Stimulated activated CD8-positive, alpha-beta memory T cell treated with anti-CD3 and anti-CD28 coated beads, Interleukin-12 subunit alpha, Interleukin-12 subunit beta, amount 100 ng/mL, for 4 hours (primary cell): ENCODE data around the gene BZW2.

ENCODE experiments used
- DNase-seq: peaks from one replicate; pipeline ENCODE4 v3.0.0-alpha.2; 2020; ENCODE audit warnings: low read depth

Gene BZW2

DNA sequence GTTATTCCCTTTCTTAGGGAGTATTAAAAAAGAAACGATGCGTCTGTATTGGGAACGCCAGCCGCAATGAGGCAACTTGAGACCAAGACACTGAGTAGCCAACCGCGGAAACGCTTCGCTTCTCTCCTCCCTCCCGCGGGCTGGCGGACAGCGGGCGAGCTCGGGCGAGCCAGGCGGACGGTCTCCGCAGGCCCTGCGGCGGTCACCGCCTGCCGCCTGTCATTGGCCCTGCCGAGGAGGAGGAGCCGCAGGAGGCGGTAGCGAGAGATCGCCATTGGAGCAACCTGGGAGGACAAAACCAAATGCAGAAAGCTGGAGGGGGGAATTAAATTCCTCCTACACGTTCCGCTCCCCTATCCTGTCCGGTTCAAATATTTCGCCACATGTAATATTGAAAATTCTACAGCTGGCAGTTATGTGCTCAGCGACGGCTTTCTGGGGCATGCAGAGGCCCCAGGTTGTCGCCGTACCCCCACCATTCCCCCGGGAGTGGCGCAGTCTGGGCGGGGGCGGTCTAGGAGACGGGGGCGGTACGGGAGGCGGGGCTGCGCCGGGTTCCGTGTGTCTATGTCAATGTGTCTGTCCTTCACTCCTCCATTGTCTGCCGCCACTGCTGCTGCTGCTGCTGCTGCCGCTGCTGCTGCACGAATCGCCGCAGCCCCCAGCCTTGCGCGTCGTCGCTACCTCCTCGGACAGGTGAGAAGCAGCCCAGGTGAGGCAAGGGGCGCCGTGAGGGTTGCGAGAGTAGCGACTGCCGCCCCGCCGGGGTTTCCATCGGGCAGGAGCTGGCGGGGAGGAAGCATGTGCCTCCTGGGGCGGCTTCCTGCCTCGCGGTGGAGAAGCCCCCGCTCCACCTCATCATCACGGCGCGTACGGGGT, at the start of gene BZW2, which contains the start of gene ANKMY2:
Gene BZW2, plus strand, starts transcription at position 589 of the 879 bp plus-strand sequence. CDS start 19,263 bp downstream, outside the sequence.
Gene ANKMY2, minus strand, starts transcription at position 162 of the 879 bp plus-strand sequence. CDS start 181 bp downstream, outside the sequence.
- DNase-seq: peak; percentile 85

DNA sequence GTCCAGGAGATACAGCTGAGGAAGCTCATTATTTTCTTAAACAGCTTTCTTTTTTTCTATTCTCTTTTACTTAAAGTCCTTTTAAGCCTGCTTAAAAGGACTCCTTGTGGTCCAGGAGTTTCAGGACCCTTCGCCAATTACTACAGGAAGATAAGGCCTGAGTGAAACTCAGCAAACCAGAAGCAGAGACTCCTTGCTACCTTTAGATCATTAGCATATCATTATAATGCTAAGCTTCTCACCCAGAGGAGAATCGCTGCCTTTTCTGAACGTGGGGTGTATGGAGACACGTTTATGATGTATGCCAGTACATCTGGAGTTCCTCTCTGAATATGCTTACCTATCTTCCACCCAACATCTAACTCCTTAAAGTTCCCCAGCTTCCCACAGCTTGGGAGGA, 48.0 kb upstream of the BZW2 start:
- DNase-seq: no peak

DNA sequence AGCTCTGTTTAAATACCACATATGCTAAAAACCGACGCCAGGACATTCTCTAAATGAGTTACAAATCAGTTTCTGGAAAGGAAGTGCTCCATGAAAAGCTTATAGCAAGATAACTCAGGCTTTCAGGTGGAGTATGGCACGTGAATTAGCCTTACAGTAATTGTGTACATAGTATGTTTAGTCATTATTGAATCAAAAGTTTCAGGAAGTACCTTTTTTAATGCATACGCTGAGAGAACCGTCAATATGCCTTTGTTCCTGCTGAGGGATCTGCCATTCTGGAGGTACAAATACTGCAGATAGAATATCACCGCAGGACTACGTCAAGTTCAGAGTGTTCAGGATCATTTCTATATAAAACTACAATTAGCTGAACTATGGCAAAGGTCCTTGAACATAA, 46.1 kb upstream of the BZW2 start:
- no peak for DNase-seq

DNA sequence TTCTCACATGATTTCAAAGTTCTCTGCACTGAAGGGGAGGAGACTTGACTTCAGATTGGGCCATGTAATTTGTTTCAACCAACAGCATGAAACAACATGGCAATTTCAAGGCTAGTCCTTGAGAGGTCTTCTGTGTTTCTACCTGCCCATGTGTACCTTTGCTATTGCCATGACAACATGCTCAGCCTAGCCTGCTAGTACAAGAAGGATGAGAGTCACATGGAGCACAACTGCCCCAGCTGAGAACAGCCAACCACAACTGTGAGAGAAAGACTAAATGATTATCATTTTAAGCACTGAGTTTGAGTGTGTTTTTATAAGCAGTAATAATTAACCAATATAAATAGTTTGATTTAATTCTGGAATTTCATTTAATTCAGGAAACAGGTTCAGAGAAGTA, 42.3 kb upstream of the BZW2 start:
- DNase-seq: no peak

DNA sequence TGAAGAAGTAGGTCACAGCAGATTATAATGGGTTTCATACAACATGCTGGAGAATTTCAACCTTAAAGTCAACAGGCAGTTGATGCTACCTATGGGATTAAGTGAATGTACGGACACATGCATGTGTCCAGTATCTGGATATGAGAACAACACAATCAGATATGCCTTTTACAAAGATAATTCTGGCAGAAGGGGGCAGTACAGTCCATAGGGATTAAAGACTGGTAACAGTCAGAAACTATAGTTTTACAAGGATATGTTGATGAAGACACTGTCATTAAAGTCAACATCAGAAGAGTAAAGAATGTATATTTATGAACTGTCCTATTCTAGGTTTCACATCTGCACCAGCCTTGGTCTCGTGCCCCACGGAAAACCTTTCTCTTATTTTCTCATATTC, 41.9 kb upstream of the BZW2 start:
- no peak for DNase-seq

DNA sequence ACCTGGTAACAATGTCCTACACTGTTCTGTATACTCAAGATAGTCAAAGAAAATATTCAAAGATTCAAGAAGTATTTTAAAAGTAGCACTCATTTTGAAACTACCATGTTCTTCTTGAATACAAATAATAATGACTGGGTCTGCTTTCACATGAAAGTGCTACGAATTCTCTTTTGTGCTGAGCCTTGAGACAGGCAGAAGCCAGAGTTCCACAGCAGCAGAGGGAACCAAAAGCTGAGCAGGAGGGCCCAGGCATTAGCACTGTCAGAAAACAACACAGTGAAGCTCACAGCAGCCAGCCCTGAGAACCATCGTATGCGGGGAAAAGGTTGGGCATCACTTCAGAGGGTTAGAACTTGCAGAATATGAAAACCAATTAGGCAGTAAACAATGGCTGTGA, 39.3 kb upstream of the BZW2 start:
- DNase-seq: no peak

DNA sequence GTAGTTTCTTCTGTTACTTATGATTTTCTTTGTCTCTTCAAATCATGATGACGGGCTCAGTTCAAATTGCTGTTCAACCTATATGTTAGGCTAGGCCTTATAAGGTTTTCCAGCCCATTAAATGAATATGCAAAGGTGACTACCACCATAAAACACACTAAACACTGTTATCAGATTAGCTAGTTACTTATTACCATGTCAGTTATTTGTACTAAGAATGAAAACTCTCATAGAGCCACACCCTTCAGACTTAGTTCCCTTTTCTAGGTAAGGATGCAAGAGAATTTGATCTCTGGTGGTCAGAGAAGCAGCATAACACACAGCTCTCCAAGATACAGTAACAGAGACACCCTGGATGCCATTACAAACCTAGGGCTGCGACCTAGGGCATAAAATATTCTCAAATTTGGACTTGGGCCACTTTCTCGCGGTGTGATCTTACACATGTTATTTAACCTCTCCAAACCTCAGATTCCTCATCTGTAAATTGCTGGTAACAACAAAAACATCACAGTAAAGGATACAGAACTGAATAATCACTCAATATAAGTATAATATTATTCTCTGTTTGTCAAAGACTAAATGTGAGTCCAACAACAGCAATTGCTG, 36.0 kb upstream of the BZW2 start:
- DNase-seq: no peak

GRCh38 chr7:16611711-16612110, 34.3 kb upstream of the BZW2 start:
- no peak for DNase-seq

GRCh38 chr7:16615228-16615627, 30.8 kb upstream of the BZW2 start:
- DNase-seq: no peak

DNA sequence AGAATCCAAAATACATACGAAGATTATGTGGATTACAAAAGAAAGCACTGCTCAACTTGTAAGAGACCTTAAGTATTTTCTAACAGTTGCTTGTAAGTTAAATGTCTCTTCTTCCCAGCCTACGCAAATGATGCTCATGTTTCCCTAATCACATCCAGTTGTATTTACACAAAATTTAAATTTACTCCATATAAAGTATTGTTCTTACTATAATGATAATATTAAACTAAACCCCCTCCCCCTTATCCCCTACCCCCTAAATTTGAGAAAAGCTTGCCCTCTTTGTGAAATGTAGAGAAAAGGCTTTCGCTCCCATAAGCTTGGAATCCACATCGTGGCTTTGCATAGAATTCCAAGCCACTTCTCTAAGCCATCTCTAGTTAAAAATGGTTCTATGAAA, 29.9 kb upstream of the BZW2 start:
- no peak for DNase-seq

GRCh38 chr7:16616542-16616941, 29.4 kb upstream of the BZW2 start:
- DNase-seq: no peak

- DNase-seq: no peak
Observed at GRCh38 chr7:16619979-16620408, 26.0 kb upstream of the BZW2 start.

- no peak for DNase-seq
Observed at GRCh38 chr7:16626388-16626787, 19.6 kb upstream of the BZW2 start.

- DNase-seq: no peak
Observed at GRCh38 chr7:16627236-16627635, 18.7 kb upstream of the BZW2 start.

- no peak for DNase-seq
Observed at GRCh38 chr7:16630654-16631053, 15.3 kb upstream of the BZW2 start.

DNA sequence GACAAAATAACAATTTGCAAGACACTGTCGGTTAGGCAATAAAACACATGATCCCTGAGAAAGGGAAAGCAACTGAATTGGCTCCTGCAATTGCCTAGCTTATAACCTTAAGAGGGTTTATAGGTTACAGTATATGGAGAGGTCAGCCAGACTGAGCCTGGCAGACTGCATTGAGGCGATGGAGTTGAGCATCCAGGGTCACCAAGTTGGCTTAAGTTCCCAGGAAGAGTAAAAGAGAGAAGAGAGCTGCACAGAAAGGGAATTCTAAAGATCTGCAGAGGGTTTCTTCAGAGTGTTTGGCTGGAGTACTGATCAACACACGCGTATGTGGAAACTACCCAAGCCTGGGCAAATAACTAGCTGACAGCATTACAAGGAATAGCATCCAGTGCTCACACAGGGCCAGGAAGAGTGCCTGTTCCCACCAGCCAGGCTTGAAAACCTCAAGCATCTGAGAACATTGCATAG, 11.7 kb upstream of the BZW2 start:
- DNase-seq: no peak

DNA sequence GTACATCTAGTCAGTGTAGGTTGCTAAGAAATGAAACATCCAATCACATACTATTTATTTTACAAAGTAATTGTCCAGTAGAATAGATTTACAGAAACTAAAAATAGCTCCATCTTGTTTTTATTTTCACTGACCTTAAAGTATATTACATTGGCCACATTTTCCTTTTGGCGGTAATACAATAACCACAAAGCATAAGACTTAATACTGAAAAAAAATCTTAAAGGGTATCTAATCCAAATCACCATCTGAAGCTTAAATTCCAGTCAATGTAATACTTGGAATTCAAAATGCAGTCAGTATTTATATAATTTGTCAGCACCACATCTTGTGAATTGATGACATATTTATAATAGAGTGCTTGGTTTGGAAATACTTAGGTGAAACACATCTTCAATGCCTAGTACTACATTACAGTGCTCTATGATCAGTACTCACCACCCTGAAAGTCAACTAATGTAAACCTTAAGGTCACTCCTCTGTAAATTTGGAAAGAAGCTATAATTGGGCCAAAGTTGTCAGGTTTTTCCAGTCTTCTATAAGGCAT, 9.4 kb upstream of the BZW2 start:
- DNase-seq: no peak

GRCh38 chr7:16637379-16637778, 8.6 kb upstream of the BZW2 start:
- DNase-seq: no peak

DNA sequence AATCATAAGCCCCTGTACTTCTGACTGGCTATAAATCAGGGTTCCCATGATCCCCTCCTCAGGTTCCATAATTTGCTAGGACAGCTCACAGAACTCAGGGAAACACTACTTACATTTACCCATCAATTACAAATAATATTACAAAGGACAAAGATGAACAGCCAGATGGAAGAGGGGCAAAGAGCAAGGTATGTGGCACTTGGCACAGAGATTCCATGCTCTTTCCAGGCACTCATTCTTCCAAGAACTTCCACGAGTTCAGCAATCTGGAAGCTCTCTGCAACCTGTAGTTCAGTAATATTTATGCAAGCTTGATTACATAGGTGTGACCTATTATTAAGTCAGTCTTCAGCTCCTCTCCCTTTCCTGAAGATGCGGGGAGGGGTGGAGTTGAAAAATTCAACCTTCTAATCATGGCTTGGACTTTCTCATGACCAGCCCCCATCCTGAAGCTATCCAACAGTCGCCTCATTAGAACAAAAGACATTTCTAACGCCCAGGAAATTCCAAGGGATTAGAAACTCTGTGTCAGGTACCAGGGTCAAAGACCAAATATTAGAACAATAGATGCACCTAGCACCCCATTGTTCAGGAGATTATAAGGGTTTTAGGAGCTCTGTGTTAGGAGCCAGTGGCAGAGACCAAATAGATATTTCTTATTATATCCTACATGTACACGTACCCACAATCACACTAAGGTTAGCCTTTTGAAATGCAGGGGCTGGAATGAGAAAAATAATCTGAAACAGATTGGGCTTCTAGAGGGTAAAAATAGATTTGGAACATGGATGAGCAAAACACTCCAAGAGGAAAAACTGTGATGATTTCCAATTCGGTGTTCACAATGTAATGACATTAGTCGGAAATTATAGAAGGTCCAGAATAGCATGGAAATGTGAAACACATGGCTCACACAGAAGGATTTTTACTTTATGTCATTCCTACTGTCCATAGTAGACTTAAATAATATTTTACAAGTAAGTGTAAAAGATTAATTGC, 7.4 kb upstream of the BZW2 start:
- DNase-seq: no peak

DNA sequence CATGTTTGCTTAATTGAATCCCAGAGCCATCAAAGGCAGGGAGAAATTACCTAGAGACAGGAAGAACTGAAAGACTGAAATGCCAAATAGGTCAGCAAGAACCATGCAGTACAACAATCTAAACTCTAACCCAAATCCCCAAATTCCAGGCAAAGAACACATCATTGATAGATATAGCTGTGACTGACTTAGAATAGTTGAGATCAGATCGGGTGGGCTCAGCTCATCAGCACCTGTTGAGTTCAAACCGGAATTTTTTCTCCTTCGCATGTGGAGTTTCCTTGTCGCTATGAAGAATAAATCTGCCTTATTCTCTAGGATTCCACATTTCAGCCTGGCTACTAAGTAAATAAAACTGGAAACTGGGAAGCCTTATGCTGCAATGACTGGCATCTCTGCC, 1.8 kb upstream of the BZW2 start:
- no peak for DNase-seq

GRCh38 chr7:16644636-16645592, 1.1 kb upstream of the BZW2 start:
- peak; percentile 39 for DNase-seq
